ENCODE measurements around the gene BCL2L14. TPM values are rescaled to one million over a fixed set of nuclear protein-coding genes. Genes with fewer than 3 reads are reported as not detected.

BCL2L14 gene
- total RNA-seq, 1 donor from 2014 or later = not detected

DNA sequence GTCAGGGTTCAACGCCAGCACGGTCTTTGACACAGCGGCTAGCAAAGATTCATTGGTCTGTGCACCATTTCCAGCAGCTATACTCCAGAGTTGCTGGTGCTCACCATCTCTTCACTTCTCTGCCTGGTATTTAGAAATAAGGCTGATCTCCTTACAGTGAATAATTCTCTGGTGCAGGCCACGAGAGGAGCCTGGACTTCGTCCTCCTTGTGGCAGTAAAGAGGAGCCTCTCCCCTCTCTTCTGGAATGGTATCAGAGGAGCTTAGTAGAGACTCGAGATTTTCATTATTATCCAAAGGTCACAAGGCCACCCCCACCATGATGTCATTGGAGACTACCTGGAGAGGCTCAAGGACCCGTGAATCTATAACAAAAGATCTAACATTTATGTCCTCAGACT lies 30.8 kb upstream of the BCL2L14 start:
- no peaks in the 10 kb centered on the region for H3K27me3 Mint-ChIP-seq (ENCODE audit: unreplicated experiment)
- H3K27ac Mint-ChIP-seq (ENCODE audit: unreplicated experiment) = no peak overlapping the region
- H3K9me3 Mint-ChIP-seq (ENCODE audit: unreplicated experiment) = no peaks in the 10 kb centered on the region
- no peaks in the 10 kb centered on the region for H3K36me3 Mint-ChIP-seq (ENCODE audit: unreplicated experiment)
- TF ChIP-seq, protein P1, sequence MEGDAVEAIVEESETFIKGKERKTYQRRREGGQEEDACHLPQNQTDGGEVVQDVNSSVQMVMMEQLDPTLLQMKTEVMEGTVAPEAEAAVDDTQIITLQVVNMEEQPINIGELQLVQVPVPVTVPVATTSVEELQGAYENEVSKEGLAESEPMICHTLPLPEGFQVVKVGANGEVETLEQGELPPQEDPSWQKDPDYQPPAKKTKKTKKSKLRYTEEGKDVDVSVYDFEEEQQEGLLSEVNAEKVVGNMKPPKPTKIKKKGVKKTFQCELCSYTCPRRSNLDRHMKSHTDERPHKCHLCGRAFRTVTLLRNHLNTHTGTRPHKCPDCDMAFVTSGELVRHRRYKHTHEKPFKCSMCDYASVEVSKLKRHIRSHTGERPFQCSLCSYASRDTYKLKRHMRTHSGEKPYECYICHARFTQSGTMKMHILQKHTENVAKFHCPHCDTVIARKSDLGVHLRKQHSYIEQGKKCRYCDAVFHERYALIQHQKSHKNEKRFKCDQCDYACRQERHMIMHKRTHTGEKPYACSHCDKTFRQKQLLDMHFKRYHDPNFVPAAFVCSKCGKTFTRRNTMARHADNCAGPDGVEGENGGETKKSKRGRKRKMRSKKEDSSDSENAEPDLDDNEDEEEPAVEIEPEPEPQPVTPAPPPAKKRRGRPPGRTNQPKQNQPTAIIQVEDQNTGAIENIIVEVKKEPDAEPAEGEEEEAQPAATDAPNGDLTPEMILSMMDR (IDR thresholded peaks at IDR 0.05; ENCODE audit: partially characterized antibody, unreplicated experiment) = no peak
- no peak for DNase-seq
- no peaks in the 10 kb centered on the region for H3K4me1 Mint-ChIP-seq (ENCODE audit: low read depth, unreplicated experiment)
- H3K4me3 Mint-ChIP-seq (ENCODE audit: unreplicated experiment) = no peak overlapping the region

DNA sequence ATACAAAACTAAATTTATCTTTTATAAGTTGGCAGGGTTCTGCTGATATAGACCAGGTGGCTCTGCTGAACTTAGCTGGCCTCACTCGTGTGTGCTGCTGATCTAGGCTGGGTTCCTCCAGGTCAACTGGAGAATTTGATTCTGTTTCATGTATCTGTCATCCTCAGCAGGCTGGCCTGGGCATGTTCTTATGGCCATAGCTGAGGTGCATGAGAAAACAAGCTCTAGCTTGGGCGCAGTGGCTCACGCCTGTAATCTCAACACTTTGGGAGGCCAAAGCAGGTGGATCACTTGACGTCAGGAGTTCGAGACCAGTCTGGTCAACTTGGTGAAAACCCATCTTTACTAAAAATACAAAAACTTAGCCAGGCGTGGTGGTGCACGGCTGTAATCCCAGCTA lies 24.3 kb upstream of the BCL2L14 start:
- no peak for DNase-seq
- Mint-ChIP-seq H3K27me3 (ENCODE audit: unreplicated experiment) (no peaks in the 10 kb centered on the region), H3K4me1 (ENCODE audit: low read depth, unreplicated experiment) (no peaks in the 10 kb centered on the region), H3K27ac (ENCODE audit: unreplicated experiment) (no peak overlapping the region), H3K9me3 (ENCODE audit: unreplicated experiment) (no peaks in the 10 kb centered on the region), H3K36me3 (ENCODE audit: unreplicated experiment) (no peaks in the 10 kb centered on the region), H3K4me3 (ENCODE audit: unreplicated experiment) (no peak overlapping the region)
- TF ChIP-seq, protein P1 (IDR thresholded peaks at IDR 0.05; ENCODE audit: partially characterized antibody, unreplicated experiment) = no peak

DNA sequence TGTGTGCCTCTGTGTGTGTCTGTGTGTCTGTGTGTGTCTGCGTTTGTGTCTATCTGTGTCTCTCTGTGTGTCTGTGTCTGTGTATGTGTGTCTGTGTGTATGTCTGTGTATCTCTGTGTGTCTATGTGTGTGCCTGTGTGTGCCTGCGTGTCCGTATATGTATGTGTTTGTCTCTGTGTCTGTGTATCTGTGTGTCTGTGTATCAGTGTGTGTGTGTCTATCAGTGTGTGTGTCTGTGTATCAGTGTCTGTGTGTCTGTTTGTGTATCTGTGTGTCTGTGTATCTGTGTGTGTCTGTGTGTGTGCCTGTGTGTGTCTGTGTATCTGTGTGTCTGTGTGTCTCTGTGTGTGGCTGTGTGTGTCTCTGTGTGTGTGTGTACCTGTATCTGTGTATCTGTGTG lies 23.1 kb upstream of the BCL2L14 start:
- H3K27me3 Mint-ChIP-seq (ENCODE audit: unreplicated experiment) = no peaks in the 10 kb centered on the region
- no peak for DNase-seq
- H3K9me3 Mint-ChIP-seq (ENCODE audit: unreplicated experiment) = no peaks in the 10 kb centered on the region
- TF ChIP-seq, protein P1 (IDR thresholded peaks at IDR 0.05; ENCODE audit: partially characterized antibody, unreplicated experiment) = no peak
- no peak overlapping the region for H3K27ac Mint-ChIP-seq (ENCODE audit: unreplicated experiment)
- H3K4me3 Mint-ChIP-seq (ENCODE audit: unreplicated experiment) = no peak overlapping the region
- no peaks in the 10 kb centered on the region for H3K36me3 Mint-ChIP-seq (ENCODE audit: unreplicated experiment)
- no peaks in the 10 kb centered on the region for H3K4me1 Mint-ChIP-seq (ENCODE audit: low read depth, unreplicated experiment)

DNA sequence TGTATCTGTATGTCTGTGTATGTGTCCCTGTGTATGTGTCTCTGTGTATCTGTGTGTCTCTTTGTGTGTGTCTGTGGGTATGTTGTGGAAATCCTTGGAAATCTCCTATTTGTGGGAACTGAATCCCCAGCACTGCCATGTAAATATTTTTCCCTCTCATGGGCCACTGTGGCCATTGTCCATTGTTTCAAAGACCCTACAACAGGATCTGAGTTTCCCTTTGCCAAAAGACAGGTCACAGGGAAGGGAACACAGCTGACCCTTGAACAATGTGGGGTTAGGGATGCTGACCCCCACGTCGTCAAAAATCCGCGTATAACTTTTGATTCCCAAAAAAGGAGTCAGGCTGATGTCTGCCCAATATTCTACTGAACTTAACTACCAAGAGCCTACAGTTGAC lies 22.5 kb upstream of the BCL2L14 start:
- H3K9me3 Mint-ChIP-seq (ENCODE audit: unreplicated experiment) = no peaks in the 10 kb centered on the region

DNA sequence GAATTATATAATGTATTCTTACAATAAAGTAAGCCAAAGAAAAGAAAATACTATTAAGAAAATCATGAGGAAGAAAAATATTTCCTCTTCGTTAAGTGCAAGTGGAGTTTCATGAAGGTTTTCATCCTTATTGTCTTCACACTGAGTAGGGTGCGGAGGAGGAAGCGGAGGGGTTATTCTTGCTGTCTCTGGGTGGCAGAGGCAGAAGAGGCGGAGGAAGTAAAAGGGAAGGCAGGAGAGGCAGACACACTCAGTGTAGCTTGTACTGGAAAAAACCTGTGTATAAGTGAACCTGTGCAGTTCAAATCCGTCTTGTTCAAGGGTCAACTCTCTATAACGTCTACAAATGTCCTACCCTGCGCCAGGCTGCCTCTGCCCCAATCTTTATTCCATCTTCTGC lies 22.0 kb upstream of the BCL2L14 start:
- no peak overlapping the region for H3K4me3 Mint-ChIP-seq (ENCODE audit: unreplicated experiment)
- no peaks in the 10 kb centered on the region for H3K9me3 Mint-ChIP-seq (ENCODE audit: unreplicated experiment)
- TF ChIP-seq, protein P1 (IDR thresholded peaks at IDR 0.05; ENCODE audit: partially characterized antibody, unreplicated experiment) = no peak
- no peak overlapping the region for H3K27ac Mint-ChIP-seq (ENCODE audit: unreplicated experiment)
- H3K36me3 Mint-ChIP-seq (ENCODE audit: unreplicated experiment) = no peaks in the 10 kb centered on the region
- H3K4me1 Mint-ChIP-seq (ENCODE audit: low read depth, unreplicated experiment) = no peaks in the 10 kb centered on the region
- no peaks in the 10 kb centered on the region for H3K27me3 Mint-ChIP-seq (ENCODE audit: unreplicated experiment)
- no peak for DNase-seq

More for the DNA sequence above, 22.5 kb upstream of the BCL2L14 start:
- Mint-ChIP-seq H3K4me3 (ENCODE audit: unreplicated experiment) (no peak overlapping the region), H3K36me3 (ENCODE audit: unreplicated experiment) (no peaks in the 10 kb centered on the region), H3K27ac (ENCODE audit: unreplicated experiment) (no peak overlapping the region), H3K27me3 (ENCODE audit: unreplicated experiment) (no peaks in the 10 kb centered on the region), H3K4me1 (ENCODE audit: low read depth, unreplicated experiment) (no peaks in the 10 kb centered on the region)
- TF ChIP-seq, protein P1 (IDR thresholded peaks at IDR 0.05; ENCODE audit: partially characterized antibody, unreplicated experiment) = no peak
- no peak for DNase-seq
